ENCODE data around the gene IRAG1.

Gene IRAG1

DNA sequence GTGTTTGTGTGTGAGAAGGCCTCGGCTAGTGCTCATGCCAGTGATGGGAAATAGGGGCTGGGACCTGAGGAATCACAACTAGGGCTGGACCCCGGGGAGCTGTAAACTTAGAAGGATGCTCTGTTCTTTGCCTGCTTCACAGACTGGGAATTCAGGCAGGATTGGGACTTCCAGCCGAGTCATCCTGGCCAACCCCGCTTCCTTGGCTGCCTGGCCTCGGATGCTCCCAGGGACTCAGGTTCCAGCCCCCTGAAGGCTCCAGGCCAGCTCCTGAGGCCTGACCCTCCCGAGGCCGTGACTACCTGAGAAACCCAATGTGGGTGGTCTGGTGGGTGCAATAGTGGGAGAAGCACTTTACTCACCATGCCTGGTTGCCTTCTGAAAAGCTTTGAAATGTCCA lies 44.7 kb downstream of the IRAG1 start:
- no peak for DNase-seq (ENCODE audit: extremely low read depth, low read depth)
- TF ChIP-seq CTCF (IDR thresholded peaks at IDR 0.05; ENCODE audit: low read depth, low read length, missing control alignments): no peak
- no peak overlapping the region for H3K4me3 ChIP-seq (replicated peaks; ENCODE audit: low read depth, low read length)

DNA sequence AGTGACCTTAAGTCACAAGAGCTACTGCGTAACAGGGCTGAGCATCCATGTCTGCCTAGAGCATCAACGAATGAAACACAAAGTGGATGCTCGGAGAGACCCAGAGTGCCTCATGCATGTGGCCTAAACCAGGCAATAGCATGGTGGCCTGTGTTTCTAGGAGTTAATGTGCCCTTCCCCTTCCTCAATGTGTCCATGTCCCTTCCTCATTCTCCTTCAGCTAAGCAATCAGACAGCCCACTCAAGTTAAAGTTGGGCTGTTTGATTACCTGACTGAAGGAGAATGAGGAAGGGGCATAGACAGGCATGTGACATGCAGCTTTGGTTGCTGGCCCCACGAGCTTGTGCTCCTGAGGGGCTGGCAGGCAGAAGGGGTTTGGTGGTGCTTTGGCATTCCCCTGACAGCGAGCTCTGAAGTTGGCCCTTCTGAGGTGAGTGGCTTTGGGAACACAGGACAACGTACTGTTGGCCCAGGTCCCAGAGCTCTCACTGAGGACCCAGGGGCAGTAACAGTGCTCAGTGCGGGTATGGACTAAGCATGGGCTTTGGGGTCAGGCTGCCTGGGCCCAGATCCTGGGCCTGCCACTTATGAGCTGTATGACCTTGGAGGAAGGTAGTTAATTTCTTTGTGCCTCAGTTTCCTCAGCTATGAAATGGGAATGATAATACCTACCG lies 46.7 kb downstream of the IRAG1 start:
- H3K4me3 ChIP-seq (replicated peaks; ENCODE audit: low read depth, low read length): no peak overlapping the region
- TF ChIP-seq CTCF (IDR thresholded peaks at IDR 0.05; ENCODE audit: low read depth, low read length, missing control alignments): no peak
- DNase-seq (ENCODE audit: extremely low read depth, low read depth): no peak

DNA sequence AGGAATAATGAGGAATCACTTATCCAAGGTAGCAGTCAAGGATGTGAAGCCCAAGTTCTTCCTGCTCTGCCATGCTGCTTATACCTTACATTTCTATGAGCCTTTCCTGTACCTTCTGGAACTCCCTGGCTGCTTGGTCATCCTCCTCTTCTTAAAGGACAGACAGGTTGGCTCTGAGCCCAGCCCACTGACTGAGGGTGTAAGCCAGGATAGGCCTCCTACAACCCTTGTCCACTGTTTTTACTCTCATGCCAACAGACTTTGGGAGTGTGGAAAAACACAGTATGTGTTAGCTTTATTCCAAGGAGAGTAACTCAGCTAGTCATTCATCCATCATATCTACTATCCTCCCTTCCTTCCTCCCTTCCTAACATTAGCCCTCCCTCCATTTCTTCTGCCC lies 47.5 kb downstream of the IRAG1 start:
- H3K4me3 ChIP-seq (replicated peaks; ENCODE audit: low read depth, low read length): no peak overlapping the region
- TF ChIP-seq CTCF (IDR thresholded peaks at IDR 0.05; ENCODE audit: low read depth, low read length, missing control alignments): no peak
- DNase-seq (ENCODE audit: extremely low read depth, low read depth): no peak

GRCh38 chr11:10645212-10645795 lies 48.3 kb downstream of the IRAG1 start:
- no peak for DNase-seq (ENCODE audit: extremely low read depth, low read depth)
- no peak overlapping the region for H3K4me3 ChIP-seq (replicated peaks; ENCODE audit: low read depth, low read length)
- no peak for TF ChIP-seq CTCF (IDR thresholded peaks at IDR 0.05; ENCODE audit: low read depth, low read length, missing control alignments)
